T-helper 2 cell treated with Interferon-gamma antibody and Interleukin-4, amounts not matched to agents 5 μg/mL and 100 μg/mL, for 36 hours (primary cell): Measurements from ENCODE around the gene LRRC4C.

ENCODE experiments used
- DNase-seq: peaks from one replicate; pipeline ENCODE4 v3.0.0; 2021; ENCODE audit warnings: low spot score
- H3K27ac Mint-ChIP-seq: one replicate; pipeline ENCODE4 v1.8.0; 2021; ENCODE audit warnings: mild to moderate bottlenecking, mixed read lengths
- H3K27me3 Mint-ChIP-seq: one replicate; pipeline ENCODE4 v1.8.0; 2021; ENCODE audit warnings: low read depth, mixed read lengths
- H3K36me3 Mint-ChIP-seq: one replicate; pipeline ENCODE4 v1.8.0; 2021; ENCODE audit warnings: low read depth, mixed read lengths
- H3K4me1 Mint-ChIP-seq: one replicate; pipeline ENCODE4 v1.8.0; 2021; ENCODE audit warnings: low read depth, mixed read lengths
- H3K4me3 Mint-ChIP-seq: one replicate; pipeline ENCODE4 v1.8.0; 2022; ENCODE audit warnings: mild to moderate bottlenecking, moderate library complexity, mixed read lengths
- H3K9me3 Mint-ChIP-seq: one replicate; pipeline ENCODE4 v1.8.0; 2021; ENCODE audit warnings: mixed read lengths

The LRRC4C gene

DNA sequence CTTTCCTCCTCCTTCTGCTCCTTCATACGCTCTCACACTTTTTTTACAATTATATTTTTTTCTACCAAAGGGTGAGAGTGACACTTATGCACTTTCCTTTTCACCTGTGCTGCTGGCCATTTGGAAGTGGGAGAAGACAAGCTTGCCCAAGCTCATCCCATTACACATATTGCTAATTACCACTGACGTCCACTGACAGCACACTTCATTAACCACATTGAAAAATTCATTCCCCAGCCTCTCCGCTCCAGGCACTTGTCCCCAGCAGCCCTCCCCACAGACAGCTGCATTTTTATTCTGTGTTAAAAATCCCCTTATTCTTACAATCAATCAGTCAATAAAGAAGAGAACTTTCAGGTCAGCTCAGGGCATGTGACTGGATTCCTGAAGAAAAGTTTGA lies 175.1 kb downstream of the LRRC4C start:
- H3K27me3 Mint-ChIP-seq: no peaks in the 10 kb centered on the region
- no peaks in the 10 kb centered on the region for H3K4me1 Mint-ChIP-seq
- H3K27ac Mint-ChIP-seq: no peak overlapping the region
- no peak for DNase-seq
- no peaks in the 10 kb centered on the region for H3K36me3 Mint-ChIP-seq
- peaks cover 48% of the 10 kb centered on the region for H3K9me3 Mint-ChIP-seq
- no peak overlapping the region for H3K4me3 Mint-ChIP-seq

DNA sequence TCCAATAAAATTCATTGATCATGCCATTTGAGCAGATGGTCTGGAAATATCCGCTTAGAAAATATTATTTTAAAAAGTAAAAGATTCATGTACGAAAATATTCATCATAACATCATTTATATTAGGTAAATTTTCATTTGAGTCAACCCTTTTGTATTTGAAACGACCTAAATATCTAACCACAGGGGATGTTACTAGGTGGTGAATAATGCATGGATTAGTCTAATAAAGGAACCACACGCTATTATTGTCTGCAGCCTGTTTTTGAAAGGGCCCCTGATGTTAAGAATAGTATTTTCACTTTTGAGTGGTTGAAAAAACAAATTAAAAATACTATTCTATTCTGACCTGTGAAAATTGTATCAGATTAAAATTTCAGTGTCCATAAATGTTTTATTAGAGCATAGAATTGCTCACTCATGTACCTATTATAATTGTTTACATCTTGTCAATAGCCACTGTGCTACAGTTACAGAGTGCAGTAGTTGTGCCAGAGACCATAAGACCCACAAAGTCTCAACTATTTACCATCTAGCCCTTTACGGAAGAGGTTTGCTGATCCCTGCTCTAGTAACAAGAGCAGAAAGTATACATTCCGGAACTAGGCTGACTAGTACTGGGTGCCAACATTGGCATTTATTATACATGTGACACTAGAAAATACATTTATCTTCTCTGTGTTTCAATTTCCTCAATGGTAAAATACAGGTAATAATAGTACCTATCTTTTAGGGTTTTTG lies 176.1 kb downstream of the LRRC4C start:
- H3K9me3 Mint-ChIP-seq: peaks cover 49% of the 10 kb centered on the region
- no peaks in the 10 kb centered on the region for H3K36me3 Mint-ChIP-seq
- H3K4me3 Mint-ChIP-seq: no peak overlapping the region
- no peaks in the 10 kb centered on the region for H3K27me3 Mint-ChIP-seq
- DNase-seq: no peak
- no peak overlapping the region for H3K27ac Mint-ChIP-seq
- H3K4me1 Mint-ChIP-seq: no peaks in the 10 kb centered on the region

DNA sequence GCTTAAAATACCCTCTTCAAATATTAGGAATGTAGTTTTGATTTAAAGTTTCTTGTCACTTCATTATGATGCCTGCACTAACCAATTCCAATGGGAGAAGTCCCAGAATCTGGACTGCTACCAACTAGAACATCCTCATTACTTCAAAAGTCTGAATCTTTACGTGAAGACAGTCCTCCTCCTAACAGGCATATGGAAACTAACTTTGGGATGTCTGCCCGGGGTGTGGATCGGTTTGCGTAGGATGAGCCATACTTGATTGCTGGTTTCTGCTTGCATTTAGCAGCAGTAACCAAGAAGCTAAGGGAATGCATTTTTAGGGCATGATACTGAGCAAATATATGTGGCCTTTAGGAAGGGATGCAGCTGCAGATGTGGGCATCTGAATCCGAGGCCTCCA lies 177.1 kb downstream of the LRRC4C start:
- no peaks in the 10 kb centered on the region for H3K4me1 Mint-ChIP-seq
- H3K9me3 Mint-ChIP-seq: peaks cover 47% of the 10 kb centered on the region
- H3K27ac Mint-ChIP-seq: no peak overlapping the region
- no peak overlapping the region for H3K4me3 Mint-ChIP-seq
- no peaks in the 10 kb centered on the region for H3K27me3 Mint-ChIP-seq
- no peak for DNase-seq
- no peaks in the 10 kb centered on the region for H3K36me3 Mint-ChIP-seq

DNA sequence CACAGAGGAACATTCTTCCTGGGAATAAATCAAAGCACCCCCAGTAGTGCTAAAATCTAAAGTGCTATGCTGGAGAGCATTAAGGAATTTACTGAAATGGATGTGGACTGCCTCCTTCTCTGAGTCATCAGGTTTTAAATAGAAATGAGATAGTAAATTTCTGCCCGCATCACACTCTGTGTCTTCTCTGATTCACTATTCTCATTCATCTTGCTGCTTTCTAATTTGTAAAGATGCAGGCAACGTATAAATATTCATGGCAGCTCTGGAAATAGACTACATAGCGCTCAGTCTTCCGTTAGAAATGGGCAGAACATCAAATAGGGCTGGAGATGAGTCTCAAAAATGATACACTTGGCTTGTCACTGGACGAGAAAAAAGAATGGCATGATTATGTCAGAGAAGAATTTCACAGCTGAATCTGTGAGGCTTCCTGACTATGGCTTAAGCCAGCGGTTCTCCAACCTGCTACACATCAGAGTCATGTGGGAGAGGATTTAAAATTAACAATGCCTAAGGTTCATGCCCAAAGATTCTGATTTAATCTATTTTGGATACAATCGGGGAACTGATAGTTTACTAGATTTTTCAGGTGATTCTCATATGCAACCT lies 178.2 kb downstream of the LRRC4C start:
- no peak for DNase-seq
- no peak overlapping the region for H3K4me3 Mint-ChIP-seq

DNA sequence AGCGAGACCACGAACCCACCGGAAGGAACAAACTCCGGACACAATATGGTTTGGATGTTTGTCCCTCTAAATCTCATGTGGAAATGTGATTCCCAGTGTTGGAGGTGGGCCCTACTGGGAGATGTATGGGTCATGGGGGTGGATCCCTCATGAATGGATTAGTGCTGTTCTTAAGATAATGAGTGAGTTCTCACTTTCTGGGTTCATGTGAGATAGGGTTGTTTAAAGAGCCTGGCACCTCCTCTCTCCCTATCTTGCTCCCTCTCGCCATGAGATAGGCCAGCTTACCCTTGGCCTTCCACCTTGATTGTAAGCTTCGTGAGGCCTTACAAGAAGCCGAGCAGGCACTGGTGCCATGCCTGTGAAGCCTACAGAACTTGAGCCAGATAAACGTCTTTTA lies 184.6 kb downstream of the LRRC4C start:
- peaks cover 64% of the 10 kb centered on the region for H3K9me3 Mint-ChIP-seq
- H3K27ac Mint-ChIP-seq: no peak overlapping the region
- H3K27me3 Mint-ChIP-seq: no peaks in the 10 kb centered on the region
- no peak for DNase-seq
- H3K36me3 Mint-ChIP-seq: no peaks in the 10 kb centered on the region
- H3K4me1 Mint-ChIP-seq: no peaks in the 10 kb centered on the region
- no peak overlapping the region for H3K4me3 Mint-ChIP-seq

More for the DNA sequence above, 178.2 kb downstream of the LRRC4C start:
- Mint-ChIP-seq H3K9me3 (peaks cover 47% of the 10 kb centered on the region), H3K27ac (no peak overlapping the region), H3K4me1 (no peaks in the 10 kb centered on the region), H3K36me3 (no peaks in the 10 kb centered on the region), H3K27me3 (no peaks in the 10 kb centered on the region)

DNA sequence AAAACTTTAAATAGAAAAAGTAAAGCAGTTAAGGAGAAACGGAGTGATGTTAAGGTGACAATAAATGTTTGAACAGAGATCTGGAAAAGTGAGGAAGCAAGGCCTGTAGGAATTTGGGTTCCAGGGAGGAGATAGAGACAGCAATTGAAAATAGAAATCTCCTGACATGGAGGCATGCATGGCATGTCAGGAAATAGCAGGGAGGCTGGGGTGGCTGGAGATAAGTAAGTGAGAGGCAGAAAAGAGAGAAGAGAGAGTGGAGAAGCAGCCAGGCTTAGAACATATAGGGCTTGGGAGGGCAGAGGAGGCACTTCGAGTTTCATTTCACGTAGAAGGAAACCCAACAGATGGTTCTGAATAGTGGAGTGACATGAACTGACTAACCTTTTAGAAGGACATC lies 185.5 kb downstream of the LRRC4C start:
- no peaks in the 10 kb centered on the region for H3K36me3 Mint-ChIP-seq
- H3K27ac Mint-ChIP-seq: no peak overlapping the region
- DNase-seq: no peak
- H3K4me3 Mint-ChIP-seq: no peak overlapping the region
- H3K27me3 Mint-ChIP-seq: no peaks in the 10 kb centered on the region
- peaks cover 63% of the 10 kb centered on the region for H3K9me3 Mint-ChIP-seq
- H3K4me1 Mint-ChIP-seq: no peaks in the 10 kb centered on the region

DNA sequence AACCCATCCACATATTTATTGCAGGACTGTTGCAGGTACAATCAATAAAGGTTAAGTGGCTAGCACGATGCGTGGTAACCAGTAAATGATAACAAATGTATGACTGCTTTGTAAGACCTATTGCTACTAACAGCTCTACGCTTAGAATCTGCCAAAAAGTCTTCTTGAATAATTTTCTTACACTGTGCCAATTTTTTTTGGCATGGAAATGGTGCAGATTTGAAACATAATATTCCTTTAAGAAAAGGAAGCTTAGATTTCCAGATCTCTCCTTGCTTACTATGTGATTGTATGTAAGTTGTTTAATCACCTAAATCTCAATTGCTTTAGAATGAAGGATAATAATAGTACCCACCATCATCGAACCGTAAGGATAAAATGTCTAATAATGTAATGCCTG lies 192.0 kb downstream of the LRRC4C start:
- H3K36me3 Mint-ChIP-seq: no peaks in the 10 kb centered on the region
- DNase-seq: no peak

DNA sequence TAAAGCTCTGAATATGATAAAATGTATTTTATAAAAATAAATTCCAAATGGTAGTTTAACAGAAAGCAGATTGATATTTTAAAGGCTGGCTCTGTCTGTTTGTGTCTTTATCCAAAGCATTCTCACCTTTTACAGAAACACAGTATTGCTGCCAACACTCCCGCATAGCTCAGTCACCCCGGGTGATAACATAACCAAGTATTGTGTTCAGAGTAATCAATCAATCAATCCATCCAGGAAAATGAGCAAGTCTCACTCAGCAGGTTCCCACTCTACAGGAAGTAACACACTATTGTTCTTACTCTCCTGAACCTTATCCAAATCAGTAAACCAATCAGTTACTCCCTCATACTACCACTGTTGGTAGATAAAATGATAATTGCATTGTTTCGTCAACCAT lies 203.4 kb downstream of the LRRC4C start:
- H3K27me3 Mint-ChIP-seq: no peaks in the 10 kb centered on the region
- no peaks in the 10 kb centered on the region for H3K4me1 Mint-ChIP-seq
- H3K36me3 Mint-ChIP-seq: no peaks in the 10 kb centered on the region
- DNase-seq: no peak
- peaks cover 33% of the 10 kb centered on the region for H3K9me3 Mint-ChIP-seq
- no peak overlapping the region for H3K4me3 Mint-ChIP-seq
- H3K27ac Mint-ChIP-seq: no peak overlapping the region

More for the DNA sequence above, 192.0 kb downstream of the LRRC4C start:
- no peaks in the 10 kb centered on the region for H3K4me1 Mint-ChIP-seq
- H3K9me3 Mint-ChIP-seq: peaks cover 49% of the 10 kb centered on the region
- no peak overlapping the region for H3K4me3 Mint-ChIP-seq
- H3K27ac Mint-ChIP-seq: no peak overlapping the region
- no peaks in the 10 kb centered on the region for H3K27me3 Mint-ChIP-seq

DNA sequence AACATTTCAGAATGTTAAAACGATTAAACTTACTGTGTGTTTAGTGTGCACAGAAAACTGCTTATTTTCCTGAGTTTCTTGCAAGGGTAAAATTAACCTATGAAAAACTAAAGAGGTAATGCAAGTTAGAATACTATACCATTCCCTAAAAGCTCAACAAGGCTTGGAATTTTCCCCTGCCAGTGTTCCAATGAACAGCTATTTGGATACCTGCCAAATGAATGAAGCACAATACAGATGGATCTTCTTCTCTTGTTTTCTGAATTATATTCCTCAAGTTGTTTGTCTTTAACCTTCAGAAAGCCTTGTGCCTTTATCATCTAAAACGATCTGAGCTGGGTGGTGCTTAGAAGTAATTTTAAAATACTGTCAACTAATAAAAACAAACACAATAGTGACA lies 204.5 kb downstream of the LRRC4C start:
- Mint-ChIP-seq H3K9me3 (peaks cover 34% of the 10 kb centered on the region), H3K36me3 (no peaks in the 10 kb centered on the region), H3K27ac (no peak overlapping the region), H3K4me3 (no peak overlapping the region), H3K27me3 (no peaks in the 10 kb centered on the region), H3K4me1 (no peaks in the 10 kb centered on the region)
- no peak for DNase-seq

DNA sequence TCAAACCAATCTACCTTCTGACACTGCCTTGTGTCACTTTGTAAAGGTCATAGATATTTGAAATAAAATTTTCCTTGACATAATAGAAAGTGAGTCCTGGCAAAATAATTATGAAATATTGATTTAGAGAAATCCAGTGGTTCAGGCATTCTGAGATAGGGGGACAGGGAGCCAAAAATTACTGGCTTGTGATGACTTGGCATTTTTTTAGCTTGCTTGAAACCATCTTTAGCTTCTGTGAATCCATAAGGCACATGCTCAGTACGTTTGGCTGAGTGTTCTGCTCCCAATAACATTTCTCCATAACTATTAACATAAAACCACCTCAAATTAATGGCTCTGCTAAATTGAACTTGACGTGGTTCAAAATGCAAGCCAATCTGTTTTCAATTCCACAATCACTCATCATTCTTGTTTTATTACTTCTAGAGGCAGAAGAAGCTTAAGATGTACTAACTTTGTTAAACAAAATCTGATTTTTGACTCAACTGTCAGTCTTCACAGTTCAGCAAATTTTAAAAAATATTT lies 209.0 kb downstream of the LRRC4C start:
- no peaks in the 10 kb centered on the region for H3K36me3 Mint-ChIP-seq
- peaks cover 47% of the 10 kb centered on the region for H3K9me3 Mint-ChIP-seq
- no peak overlapping the region for H3K27ac Mint-ChIP-seq
- no peak overlapping the region for H3K4me3 Mint-ChIP-seq
- no peak for DNase-seq
- no peaks in the 10 kb centered on the region for H3K4me1 Mint-ChIP-seq
- H3K27me3 Mint-ChIP-seq: no peaks in the 10 kb centered on the region

DNA sequence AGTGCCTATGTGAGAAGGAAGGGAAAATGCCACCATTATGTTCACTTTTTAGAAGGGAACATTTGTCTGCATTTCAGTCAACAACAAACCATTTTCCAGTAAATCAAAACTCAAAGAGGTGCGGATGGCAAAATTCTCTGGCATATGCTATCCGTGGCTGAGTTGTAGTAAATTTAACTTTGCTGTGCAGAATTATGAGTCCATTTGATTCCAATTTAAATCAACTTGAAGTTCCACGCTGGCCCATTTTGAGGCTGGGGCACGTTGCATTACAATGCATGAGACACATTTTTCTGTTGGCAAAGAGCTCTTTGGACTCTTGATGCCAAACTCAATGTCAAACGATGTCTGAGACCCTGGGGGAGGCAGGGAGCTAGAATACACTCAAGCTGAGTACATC lies 211.8 kb downstream of the LRRC4C start:
- no peak for DNase-seq
- no peaks in the 10 kb centered on the region for H3K27me3 Mint-ChIP-seq
- H3K4me1 Mint-ChIP-seq: no peaks in the 10 kb centered on the region
- peaks cover 57% of the 10 kb centered on the region for H3K9me3 Mint-ChIP-seq
- no peaks in the 10 kb centered on the region for H3K36me3 Mint-ChIP-seq
- H3K4me3 Mint-ChIP-seq: no peak overlapping the region
- no peak overlapping the region for H3K27ac Mint-ChIP-seq

DNA sequence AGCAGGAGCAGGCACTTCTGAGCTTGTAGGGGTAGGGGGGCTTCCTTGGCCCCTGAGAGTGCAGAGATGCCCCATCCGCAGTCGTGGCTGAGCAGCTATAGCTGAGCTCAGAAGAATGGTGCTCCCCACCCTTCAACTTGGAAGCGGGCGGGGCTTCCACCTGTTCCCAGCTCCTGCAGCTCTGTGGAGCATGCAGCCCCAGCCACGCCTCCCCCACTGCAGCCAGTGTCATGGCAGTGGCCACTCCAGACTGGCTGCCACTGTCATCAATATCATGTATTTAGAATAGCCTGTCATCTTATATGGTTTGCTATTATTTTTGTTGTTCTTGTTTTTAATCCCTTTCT lies 213.1 kb downstream of the LRRC4C start:
- Mint-ChIP-seq H3K27me3 (no peaks in the 10 kb centered on the region), H3K27ac (no peak overlapping the region), H3K36me3 (no peaks in the 10 kb centered on the region), H3K4me3 (no peak overlapping the region), H3K9me3 (peaks cover 50% of the 10 kb centered on the region), H3K4me1 (no peaks in the 10 kb centered on the region)
- DNase-seq: no peak

DNA sequence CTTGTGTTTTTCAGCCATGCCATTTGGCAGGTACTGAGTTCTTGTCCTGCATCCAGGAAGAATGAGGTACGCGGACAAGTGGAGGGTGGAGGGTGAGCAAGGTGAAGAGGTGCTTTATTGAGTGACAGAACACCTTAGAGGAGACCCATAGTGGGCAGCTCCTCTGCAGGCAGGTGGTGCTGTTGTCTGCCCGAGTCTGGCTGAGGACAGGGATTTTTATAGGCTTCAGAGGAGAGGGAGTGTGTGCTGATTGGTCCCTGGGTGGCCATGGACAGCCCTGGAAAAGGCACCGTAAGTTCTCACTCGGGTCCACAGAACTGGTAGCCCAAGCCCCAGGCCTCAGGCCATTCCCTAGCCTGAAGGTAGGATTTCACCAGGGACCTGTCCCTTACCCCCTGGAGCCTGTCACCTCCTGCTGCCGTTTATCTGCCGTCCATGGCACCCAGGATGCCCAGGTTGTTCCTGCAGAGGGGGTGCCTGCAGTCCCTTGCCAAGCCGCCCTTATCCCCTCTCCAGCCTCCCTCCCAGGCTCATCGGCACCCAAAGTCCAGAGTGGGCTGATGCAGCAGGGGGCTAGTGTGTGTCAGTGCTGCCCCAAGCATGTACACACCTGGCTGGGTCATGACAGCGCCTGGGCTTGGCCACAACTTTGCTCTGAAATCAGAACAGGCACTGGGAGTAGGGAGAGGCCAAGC lies 213.6 kb downstream of the LRRC4C start:
- H3K4me3 Mint-ChIP-seq: no peak overlapping the region
- H3K27ac Mint-ChIP-seq: no peak overlapping the region
- no peaks in the 10 kb centered on the region for H3K4me1 Mint-ChIP-seq

DNA sequence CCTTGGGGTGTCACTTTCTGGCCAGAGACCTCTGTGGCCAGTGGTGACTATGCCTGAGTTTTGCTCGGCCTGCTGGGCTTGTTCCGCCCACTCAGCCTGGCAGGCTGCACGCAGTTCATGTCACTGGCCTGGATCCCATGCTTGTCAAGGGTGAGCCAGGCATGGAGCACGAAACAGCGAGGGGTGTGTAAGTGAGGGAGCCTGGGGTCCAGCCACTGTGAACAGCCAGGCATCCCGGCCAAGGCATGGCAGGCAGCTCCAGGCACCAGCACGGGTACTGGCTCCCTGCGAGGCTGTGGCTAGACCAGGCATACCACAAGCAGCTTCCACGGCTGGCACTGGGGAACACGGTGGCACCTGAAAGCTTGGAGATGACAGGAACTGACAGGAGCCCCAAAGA lies 214.3 kb downstream of the LRRC4C start:
- Mint-ChIP-seq H3K27me3 (no peaks in the 10 kb centered on the region), H3K4me3 (no peak overlapping the region), H3K36me3 (no peaks in the 10 kb centered on the region), H3K27ac (no peak overlapping the region), H3K4me1 (no peaks in the 10 kb centered on the region), H3K9me3 (peaks cover 55% of the 10 kb centered on the region)
- DNase-seq: no peak

More for the DNA sequence above, 213.6 kb downstream of the LRRC4C start:
- Mint-ChIP-seq H3K9me3 (peaks cover 49% of the 10 kb centered on the region), H3K27me3 (no peaks in the 10 kb centered on the region), H3K36me3 (no peaks in the 10 kb centered on the region)
- DNase-seq: no peak
